Large intestine (tissue), 3 donors: ENCODE results near the gene GBE1. TPM values are rescaled to one million over a fixed set of nuclear protein-coding genes. Genes with fewer than 3 reads are reported as not detected.

Experiments used
- DNase-seq, 2 donors: peaks; one replicate each; pipeline versions ENCODE4 v3.0.0 to v3.0.0-alpha.2; 2013
- H3K27ac ChIP-seq: one replicate; pipeline ENCODE4 v1.5.1; 2013; ENCODE audit warnings: low read length
- H3K27me3 ChIP-seq: 2 replicates; pipeline ENCODE4 v1.6.1; 2013; ENCODE audit warnings: low read length; ENCODE audit not compliant: control insufficient read depth, insufficient read depth
- H3K36me3 ChIP-seq: 2 replicates; pipeline ENCODE4 v1.6.1; 2013; ENCODE audit warnings: low read length; ENCODE audit not compliant: control insufficient read depth, insufficient read depth
- H3K4me1 ChIP-seq: one replicate; pipeline ENCODE4 v1.6.1; 2013; ENCODE audit warnings: low read length; ENCODE audit not compliant: control insufficient read depth, insufficient read depth
- H3K4me3 ChIP-seq: one replicate; pipeline ENCODE4 v1.5.1; 2013; ENCODE audit warnings: low read length
- H3K9me3 ChIP-seq: one replicate; pipeline ENCODE4 v1.6.1; 2013; ENCODE audit warnings: mild to moderate bottlenecking, low read depth, low read length, moderate library complexity; ENCODE audit not compliant: control insufficient read depth
- WGBS: methylation state at CpG from one replicate; pipeline ENCODE4 v1.1.5; 2013; ENCODE audit warnings: low lambda C conversion rate; ENCODE audit not compliant: insufficient coverage; 5-methylcytosine and 5-hydroxymethylcytosine counted together
- polyA plus RNA-seq: library from polyadenylated mRNA; unstranded; fragments of 120-200 nt; gene quantifications from one replicate; pipeline ENCODE4 v1.2.1, GENCODE V29; 2013

GBE1 gene
- polyA plus RNA-seq, 1 donor = 10.1 TPM

GRCh38 chr3:81459733-81460132 lies 301.7 kb downstream of the GBE1 start:
- H3K27me3 ChIP-seq = no peaks in the 10 kb centered on the region
- H3K9me3 ChIP-seq = no peaks in the 10 kb centered on the region
- H3K4me1 ChIP-seq = no peaks in the 10 kb centered on the region
- H3K36me3 ChIP-seq = no peaks in the 10 kb centered on the region
- no peak for DNase-seq
- no peak overlapping the region for H3K27ac ChIP-seq
- H3K4me3 ChIP-seq = no peak overlapping the region

DNA sequence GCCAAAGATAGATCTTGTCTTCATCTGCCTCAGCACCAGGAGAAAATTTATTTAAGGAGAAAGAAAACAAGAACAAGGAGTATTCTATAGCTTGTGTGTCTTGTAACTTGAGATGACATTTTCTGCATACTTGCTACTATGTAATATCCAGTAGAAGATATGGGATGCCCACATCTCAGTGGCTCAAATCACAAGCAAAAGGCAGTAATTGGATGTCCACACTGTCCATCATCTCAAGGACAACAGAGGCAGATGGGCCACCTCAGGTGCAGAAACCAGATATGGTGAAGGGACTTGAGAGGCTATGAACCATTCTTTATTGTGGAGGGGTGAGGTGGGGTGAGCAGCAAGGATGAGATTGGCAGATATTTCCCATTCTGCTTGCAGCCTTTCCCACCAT lies 309.0 kb downstream of the GBE1 start:
- H3K27ac ChIP-seq = no peak overlapping the region
- DNase-seq = no peak
- H3K27me3 ChIP-seq = no peaks in the 10 kb centered on the region
- H3K9me3 ChIP-seq = no peaks in the 10 kb centered on the region
- H3K4me3 ChIP-seq = no peak overlapping the region
- no peaks in the 10 kb centered on the region for H3K4me1 ChIP-seq
- H3K36me3 ChIP-seq = no peaks in the 10 kb centered on the region

DNA sequence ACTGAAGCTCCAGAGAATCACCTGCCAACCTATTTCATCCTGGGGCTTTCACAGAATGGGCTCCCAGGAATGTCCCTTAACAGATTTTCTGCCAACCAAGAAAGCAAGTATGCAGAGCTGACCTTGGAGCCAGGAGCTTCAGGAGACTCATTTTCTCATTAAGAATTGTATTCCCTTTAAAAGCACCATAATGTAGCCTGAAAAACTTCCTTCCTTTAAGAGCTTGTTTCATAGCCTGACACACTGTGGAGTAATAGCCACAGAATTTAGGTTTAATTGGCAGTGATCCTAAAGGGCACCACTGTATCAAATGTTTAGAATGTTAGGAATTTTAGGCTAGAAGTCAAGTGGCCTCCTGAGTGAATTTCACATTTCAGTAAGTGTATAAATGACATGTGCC lies 309.8 kb downstream of the GBE1 start:
- H3K4me1 ChIP-seq = no peaks in the 10 kb centered on the region
- no peaks in the 10 kb centered on the region for H3K27me3 ChIP-seq
- H3K27ac ChIP-seq = no peak overlapping the region
- H3K36me3 ChIP-seq = no peaks in the 10 kb centered on the region
- no peak for DNase-seq
- H3K9me3 ChIP-seq = no peaks in the 10 kb centered on the region
- no peak overlapping the region for H3K4me3 ChIP-seq

- no peaks in the 10 kb centered on the region for H3K36me3 ChIP-seq
- no peaks in the 10 kb centered on the region for H3K9me3 ChIP-seq
- H3K4me3 ChIP-seq = no peak overlapping the region
- H3K4me1 ChIP-seq = no peaks in the 10 kb centered on the region
- no CpG with 5 or more reads among the region's 2 CpGs for WGBS
- no peak overlapping the region for H3K27ac ChIP-seq
- DNase-seq = no peak
- H3K27me3 ChIP-seq = no peaks in the 10 kb centered on the region
Observed at GRCh38 chr3:81451140-81451539, 310.3 kb downstream of the GBE1 start.

- Histone ChIP-seq H3K9me3 (no peaks in the 10 kb centered on the region), H3K4me3 (no peak overlapping the region), H3K27ac (no peak overlapping the region), H3K27me3 (no peaks in the 10 kb centered on the region), H3K4me1 (no peaks in the 10 kb centered on the region), H3K36me3 (no peaks in the 10 kb centered on the region)
- DNase-seq = no peak
- 100% methylated on average over 1 of the region's 1 CpG for WGBS
Observed at GRCh38 chr3:81446806-81447205, 314.6 kb downstream of the GBE1 start.

DNA sequence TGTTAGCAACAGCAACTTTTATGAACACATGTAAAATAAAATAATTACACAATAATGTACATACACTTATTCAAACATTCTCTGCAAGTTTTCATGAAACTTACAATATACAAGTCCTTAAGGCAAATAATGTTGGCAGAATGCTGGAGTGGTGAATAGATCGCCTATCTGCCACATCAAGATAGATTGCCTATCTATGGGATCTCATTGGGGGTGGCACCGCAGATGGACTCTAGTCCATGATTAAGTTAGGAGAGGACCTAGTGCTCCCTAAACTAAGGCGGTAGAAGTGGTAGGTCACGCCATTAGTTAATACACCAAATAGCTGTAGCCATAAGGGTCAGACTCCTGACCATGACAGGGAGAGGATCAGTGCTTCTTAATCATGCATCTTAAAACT lies 315.7 kb downstream of the GBE1 start:
- no peaks in the 10 kb centered on the region for H3K36me3 ChIP-seq
- H3K27me3 ChIP-seq = no peaks in the 10 kb centered on the region
- no peaks in the 10 kb centered on the region for H3K9me3 ChIP-seq
- no peak for DNase-seq
- H3K4me3 ChIP-seq = no peak overlapping the region
- no CpG with 5 or more reads among the region's 4 CpGs for WGBS
- no peak overlapping the region for H3K27ac ChIP-seq
- H3K4me1 ChIP-seq = no peaks in the 10 kb centered on the region

- WGBS = 86% methylated on average over 2 of the region's 4 CpGs
- H3K4me3 ChIP-seq = no peak overlapping the region
- H3K27ac ChIP-seq = no peak overlapping the region
- no peaks in the 10 kb centered on the region for H3K27me3 ChIP-seq
- no peak for DNase-seq
- H3K9me3 ChIP-seq = no peaks in the 10 kb centered on the region
- H3K4me1 ChIP-seq = no peaks in the 10 kb centered on the region
- H3K36me3 ChIP-seq = no peaks in the 10 kb centered on the region
Observed at GRCh38 chr3:81444817-81445460, 316.5 kb downstream of the GBE1 start.

GRCh38 chr3:81443958-81444357 lies 317.5 kb downstream of the GBE1 start:
- H3K4me1 ChIP-seq = no peaks in the 10 kb centered on the region
- no peak for DNase-seq
- WGBS = no CpG with 5 or more reads among the region's 1 CpG
- H3K36me3 ChIP-seq = no peaks in the 10 kb centered on the region
- H3K4me3 ChIP-seq = no peak overlapping the region
- no peaks in the 10 kb centered on the region for H3K27me3 ChIP-seq
- H3K9me3 ChIP-seq = no peaks in the 10 kb centered on the region
- H3K27ac ChIP-seq = no peak overlapping the region

- H3K4me3 ChIP-seq = no peak overlapping the region
- H3K9me3 ChIP-seq = no peaks in the 10 kb centered on the region
- no peaks in the 10 kb centered on the region for H3K27me3 ChIP-seq
- no peaks in the 10 kb centered on the region for H3K36me3 ChIP-seq
- no peaks in the 10 kb centered on the region for H3K4me1 ChIP-seq
- H3K27ac ChIP-seq = no peak overlapping the region
- no peak for DNase-seq
- WGBS = no CpG with 5 or more reads among the region's 3 CpGs
Observed at GRCh38 chr3:81443457-81443782, 318.0 kb downstream of the GBE1 start.

DNA sequence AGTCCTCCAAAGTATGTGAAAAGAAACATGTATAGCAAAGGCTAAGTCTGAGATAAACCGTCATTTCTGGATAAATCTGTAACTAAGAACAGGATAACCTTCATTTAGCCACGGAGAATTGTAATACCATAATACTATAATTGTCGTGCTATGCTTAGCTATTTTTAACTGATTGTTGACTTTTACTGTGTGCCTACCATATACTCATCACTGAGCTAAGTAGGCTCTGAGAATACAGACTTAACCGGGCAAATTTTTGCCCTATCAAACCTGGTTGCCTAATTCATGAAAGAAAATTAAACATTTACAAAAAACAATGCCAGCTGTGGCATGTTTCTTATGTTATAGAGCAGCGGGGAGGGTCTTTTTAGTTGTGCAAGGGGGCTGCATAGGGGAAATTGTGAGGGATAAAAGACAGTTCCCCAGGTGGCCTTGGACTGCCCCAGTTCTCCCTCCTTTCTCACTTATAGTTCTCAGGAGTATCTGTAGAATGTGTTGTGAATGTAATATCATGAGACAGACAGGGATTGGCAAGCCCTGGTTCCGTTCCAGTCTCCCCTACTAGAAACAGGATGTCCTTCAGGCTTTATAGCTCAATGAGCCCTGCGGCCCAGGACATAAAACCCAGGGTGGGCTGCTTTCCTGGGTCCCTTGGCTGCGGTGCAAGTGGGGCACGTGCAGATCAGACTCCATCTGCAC lies 318.5 kb downstream of the GBE1 start:
- WGBS = 80% methylated on average over 1 of the region's 9 CpGs
- no peaks in the 10 kb centered on the region for H3K36me3 ChIP-seq
- H3K4me1 ChIP-seq = no peaks in the 10 kb centered on the region
- H3K4me3 ChIP-seq = no peak overlapping the region
- no peak for DNase-seq
- no peaks in the 10 kb centered on the region for H3K27me3 ChIP-seq
- H3K9me3 ChIP-seq = no peaks in the 10 kb centered on the region
- H3K27ac ChIP-seq = no peak overlapping the region

- H3K27me3 ChIP-seq = no peaks in the 10 kb centered on the region
- no peaks in the 10 kb centered on the region for H3K9me3 ChIP-seq
- no peak for DNase-seq
- H3K27ac ChIP-seq = no peak overlapping the region
- WGBS = 100% methylated on average over 1 of the region's 3 CpGs
- H3K4me1 ChIP-seq = no peaks in the 10 kb centered on the region
- H3K36me3 ChIP-seq = no peaks in the 10 kb centered on the region
- H3K4me3 ChIP-seq = no peak overlapping the region
Observed at GRCh38 chr3:81440661-81441060, 320.8 kb downstream of the GBE1 start.
